AG04450 (cell line): ENCODE results near the gene SMPD3. TPM values are rescaled to one million over a fixed set of nuclear protein-coding genes. Genes with fewer than 3 reads are reported as not detected.

Source experiments
- CTCF ChIA-PET: fragments of 300-600, 350-600 bp; formaldehyde crosslinking; extraction: SDS; loops from one replicate; lab custom pipeline; 2022; ENCODE audit warnings: antibody characterized with exemption, inconsistent platforms; lab: Charles Lee
- POLR2A ChIA-PET: fragments of 350-600 bp; formaldehyde crosslinking; extraction: SDS; loops from one replicate; lab custom pipeline; 2021; ENCODE audit warnings: antibody characterized with exemption, inconsistent platforms; lab: Yijun Ruan, JAX
- DNase-seq: peaks from one replicate; pipeline ENCODE4 v3.0.0-alpha.2; 2011; ENCODE audit warnings: low read depth, low spot score
- H3K27ac ChIP-seq: one replicate; pipeline ENCODE4 v1.5.1; 2012; ENCODE audit warnings: low read depth, low read length, control low read depth
- H3K27me3 ChIP-seq: one replicate; pipeline ENCODE4 v1.6.0; 2012; ENCODE audit warnings: low read length; ENCODE audit not compliant: control insufficient read depth, insufficient read depth
- H3K4me3 ChIP-seq: 2 replicates; pipeline ENCODE4 v1.5.1; 2011; ENCODE audit warnings: mild to moderate bottlenecking, low read depth, low read length, control low read depth
- H3K9me3 ChIP-seq: 2 replicates; pipeline ENCODE4 v1.5.1; 2012; ENCODE audit warnings: low read length; ENCODE audit not compliant: control insufficient read depth, insufficient read depth
- CTCF ChIP-seq: IDR thresholded peaks from 2 replicates; pipeline ENCODE4 v1.5.1; 2011; ENCODE audit warnings: low read depth, low read length, control low read depth, inconsistent platforms
- polyA plus RNA-seq: library from polyadenylated mRNA; depleted of rRNA; stranded (reverse); fragments of >200 nt; gene quantifications from 2 replicates; pipeline ENCODE4 v1.2.3, GENCODE V29; 2011

SMPD3 gene
- polyA plus RNA-seq, 1 experiment: not detected

- H3K4me3 ChIP-seq: no peak overlapping the region
- ChIA-PET CTCF (interaction anchor here (0.7 to 1.6 kb wide), 4 partner anchors 31 to 161 kb away, joined by 4 to 5 read pairs (median 4); no protein-coding TSS in a partner anchor), POLR2A (interaction anchor here (0.7 kb wide), 1 partner anchor 55 kb away, joined by 3 read pairs; the partner anchor contains the start of genes PRMT7 and SLC7A6OS)
- H3K27ac ChIP-seq: no peak overlapping the region
- H3K27me3 ChIP-seq: peaks cover 5% of the 10 kb centered on the region
- TF ChIP-seq CTCF: no peak
- no peak for DNase-seq
- no peaks in the 10 kb centered on the region; the same call in 1 of the 2 replicates for H3K9me3 ChIP-seq
Observed at GRCh38 chr16:68366062-68366461, 82.2 kb downstream of the SMPD3 start.

- ChIA-PET POLR2A (interaction anchor here (0.7 kb wide), 1 partner anchor 55 kb away, joined by 3 read pairs; the partner anchor contains the start of genes PRMT7 and SLC7A6OS), CTCF (interaction anchor here (0.6 to 1.6 kb wide), 2 partner anchors 32 to 427 kb away, joined by 3 to 4 read pairs; no protein-coding TSS in a partner anchor)
- no peak for TF ChIP-seq CTCF
- Histone ChIP-seq H3K27ac (no peak overlapping the region), H3K9me3 (no peaks in the 10 kb centered on the region; the same call in 1 of the 2 replicates), H3K4me3 (no peak overlapping the region), H3K27me3 (peaks cover 5% of the 10 kb centered on the region)
- DNase-seq: no peak
Observed at GRCh38 chr16:68365167-68365817, 83.0 kb downstream of the SMPD3 start.

- CTCF ChIA-PET: interaction anchor here (0.6 to 1.6 kb wide), 3 partner anchors 32 to 428 kb away, joined by 3 to 5 read pairs (median 3); no protein-coding TSS in a partner anchor
- DNase-seq: no peak
- POLR2A ChIA-PET: no interaction called here
Observed at GRCh38 chr16:68364561-68364998, 83.7 kb downstream of the SMPD3 start.

GRCh38 chr16:68363658-68364521 lies 84.4 kb downstream of the SMPD3 start:
- peaks cover 2% of the 10 kb centered on the region for H3K27me3 ChIP-seq
- POLR2A ChIA-PET: no interaction called here
- H3K9me3 ChIP-seq: no peaks in the 10 kb centered on the region; the same call in 1 of the 2 replicates
- no peak for DNase-seq
- no peak for TF ChIP-seq CTCF
- CTCF ChIA-PET: interaction anchor here (0.6 to 1.6 kb wide), 4 partner anchors 32 to 147 kb away, joined by 3 to 5 read pairs (median 3); no protein-coding TSS in a partner anchor
- no peak overlapping the region for H3K27ac ChIP-seq
- no peak overlapping the region for H3K4me3 ChIP-seq

More at GRCh38 chr16:68364561-68364998, 83.7 kb downstream of the SMPD3 start:
- no peak overlapping the region for H3K27ac ChIP-seq
- peaks cover 5% of the 10 kb centered on the region for H3K27me3 ChIP-seq
- peak; percentile 28 for TF ChIP-seq CTCF
- no peaks in the 10 kb centered on the region; the same call in 1 of the 2 replicates for H3K9me3 ChIP-seq
- no peak overlapping the region for H3K4me3 ChIP-seq
